ENCODE data around the gene ENHO.
"Not testable (repeated sequence)": the region's sequence is repeated elsewhere in the genome, so short reads cannot be mapped to it uniquely, and the experiment has no call there.

ENHO gene

GRCh38 chr9:34491596-34491995 is 31.2 kb downstream of the ENHO start:
- TF ChIP-seq CTCF (IDR thresholded peaks at IDR 0.05; ENCODE audit: borderline replicate concordance, control extremely low read depth, extremely low read depth, insufficient read depth, missing control alignments): no peak
- in situ Hi-C loops (cut with MboI; ENCODE audit: low sequenced_read_pairs, unreplicated experiment): loop anchor here (10.0 kb wide), 1 partner anchor 47 kb away; no protein-coding TSS in a partner anchor
- DNase-seq (ENCODE audit: low spot score): no peak

- DNase-seq (ENCODE audit: low spot score): no peak
- TF ChIP-seq CTCF (IDR thresholded peaks at IDR 0.05; ENCODE audit: borderline replicate concordance, control extremely low read depth, extremely low read depth, insufficient read depth, missing control alignments): no peak
- in situ Hi-C loops (cut with MboI; ENCODE audit: low sequenced_read_pairs, unreplicated experiment): loop anchor here (10.0 kb wide), 1 partner anchor 46 kb away; no protein-coding TSS in a partner anchor
Measured at GRCh38 chr9:34490760-34491159, 32.0 kb downstream of the ENHO start.

- no peak for DNase-seq (ENCODE audit: low spot score)
- in situ Hi-C loops (cut with MboI; ENCODE audit: low sequenced_read_pairs, unreplicated experiment): loop anchor here (10.0 kb wide), 1 partner anchor 46 kb away; no protein-coding TSS in a partner anchor
- no peak for TF ChIP-seq CTCF (IDR thresholded peaks at IDR 0.05; ENCODE audit: borderline replicate concordance, control extremely low read depth, extremely low read depth, insufficient read depth, missing control alignments)
Measured at GRCh38 chr9:34490360-34490759, 32.4 kb downstream of the ENHO start.

- no peak for DNase-seq (ENCODE audit: low spot score)
- TF ChIP-seq CTCF (IDR thresholded peaks at IDR 0.05; ENCODE audit: borderline replicate concordance, control extremely low read depth, extremely low read depth, insufficient read depth, missing control alignments): no peak
- in situ Hi-C loops (cut with MboI; ENCODE audit: low sequenced_read_pairs, unreplicated experiment): no loop called here
Measured at GRCh38 chr9:34486572-34486971, 36.2 kb downstream of the ENHO start.

GRCh38 chr9:34485822-34486221 is 37.0 kb downstream of the ENHO start:
- DNase-seq (ENCODE audit: low spot score): no peak
- in situ Hi-C loops (cut with MboI; ENCODE audit: low sequenced_read_pairs, unreplicated experiment): no loop called here
- no peak for TF ChIP-seq CTCF (IDR thresholded peaks at IDR 0.05; ENCODE audit: borderline replicate concordance, control extremely low read depth, extremely low read depth, insufficient read depth, missing control alignments)

GRCh38 chr9:34484678-34485077 is 38.1 kb downstream of the ENHO start:
- no peak for DNase-seq (ENCODE audit: low spot score)
- in situ Hi-C loops (cut with MboI; ENCODE audit: low sequenced_read_pairs, unreplicated experiment): no loop called here
- no peak for TF ChIP-seq CTCF (IDR thresholded peaks at IDR 0.05; ENCODE audit: borderline replicate concordance, control extremely low read depth, extremely low read depth, insufficient read depth, missing control alignments)

GRCh38 chr9:34482746-34483145 is 40.0 kb downstream of the ENHO start:
- in situ Hi-C loops (cut with MboI; ENCODE audit: low sequenced_read_pairs, unreplicated experiment); DNase-seq (ENCODE audit: low spot score): not testable (repeated sequence)

GRCh38 chr9:34481620-34482019 is 41.2 kb downstream of the ENHO start:
- DNase-seq (ENCODE audit: low spot score); in situ Hi-C loops (cut with MboI; ENCODE audit: low sequenced_read_pairs, unreplicated experiment): not testable (repeated sequence)

Measured in GM13976 (cell line).